ENCODE measurements around the gene TCF15.

Gene TCF15

DNA sequence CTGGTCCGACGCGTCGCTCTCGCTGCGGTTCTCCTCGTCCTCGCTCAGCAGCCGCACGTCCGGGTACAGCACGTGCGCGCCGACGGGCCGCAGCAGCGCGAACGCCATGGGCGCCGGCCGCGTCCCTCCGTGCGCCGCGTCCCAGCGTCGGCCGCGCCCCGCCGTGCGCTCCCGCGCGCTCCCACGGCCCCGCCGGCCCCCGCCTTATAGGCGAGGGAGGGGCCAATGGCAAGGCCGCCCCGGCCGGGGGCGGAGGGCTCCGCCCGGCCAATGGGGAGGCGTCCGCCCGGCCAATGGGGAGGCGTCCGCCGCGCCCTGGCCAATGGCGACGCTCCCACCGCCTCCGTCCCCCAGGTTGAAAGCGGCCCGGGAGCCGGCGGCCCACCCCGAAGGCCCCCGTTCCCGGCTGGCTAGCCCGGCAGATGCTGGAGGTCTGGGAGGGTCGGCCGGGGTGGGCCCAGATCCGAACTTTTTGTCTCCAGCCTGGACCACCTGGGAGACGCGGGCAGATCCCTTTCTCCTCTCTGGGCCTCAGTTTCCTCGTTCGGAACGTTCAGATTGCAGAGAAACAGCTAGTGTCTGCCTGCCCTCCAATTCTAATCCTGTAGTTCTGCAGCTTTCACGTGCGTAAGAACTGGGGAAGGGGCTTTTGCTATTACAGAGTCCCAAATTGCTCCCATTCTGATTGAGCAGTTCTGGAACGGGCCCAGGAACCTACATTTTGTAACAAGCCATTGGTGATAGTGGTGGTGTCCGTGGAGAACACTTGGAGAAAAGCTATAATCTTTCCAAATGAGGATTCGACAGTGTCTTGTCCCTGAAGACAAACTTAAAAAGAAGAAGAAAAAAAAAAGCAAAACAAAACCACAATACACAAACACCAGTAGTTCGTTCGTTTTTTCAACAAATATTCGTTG, at the start of gene TCF15:
Gene TCF15 (minus strand): TSS at position 180 of the 917 bp plus-strand sequence. CDS start 72 bp downstream, at position 108.
- FAIRE-seq (no peak), DNase-seq (ENCODE audit: insufficient read length, low spot score) (peak; percentile 89)
- no peak for TF ChIP-seq CTCF (IDR thresholded peaks at IDR 0.05; ENCODE audit: insufficient read depth, missing control alignments)

GRCh38 chr20:658731-659291, 48.7 kb upstream of the TCF15 start:
- FAIRE-seq (no peak), DNase-seq (ENCODE audit: insufficient read length, low spot score) (no peak)
- no peak for TF ChIP-seq CTCF (IDR thresholded peaks at IDR 0.05; ENCODE audit: insufficient read depth, missing control alignments)

- no peak for DNase-seq (ENCODE audit: insufficient read length, low spot score)
- TF ChIP-seq CTCF (IDR thresholded peaks at IDR 0.05; ENCODE audit: insufficient read depth, missing control alignments), result no peak
- FAIRE-seq, result no peak
These were observed 48.1 kb upstream of the TCF15 start for GRCh38 chr20:658202-658601.

GRCh38 chr20:655726-656624, 45.9 kb upstream of the TCF15 start:
- no peak for TF ChIP-seq CTCF (IDR thresholded peaks at IDR 0.05; ENCODE audit: insufficient read depth, missing control alignments)
- DNase-seq (ENCODE audit: insufficient read length, low spot score) (no peak), FAIRE-seq (no peak)

GRCh38 chr20:654417-654750, 44.3 kb upstream of the TCF15 start:
- FAIRE-seq (no peak), DNase-seq (ENCODE audit: insufficient read length, low spot score) (no peak)
- TF ChIP-seq CTCF (IDR thresholded peaks at IDR 0.05; ENCODE audit: insufficient read depth, missing control alignments), result no peak

- DNase-seq (ENCODE audit: insufficient read length, low spot score) (no peak), FAIRE-seq (no peak)
- TF ChIP-seq CTCF (IDR thresholded peaks at IDR 0.05; ENCODE audit: insufficient read depth, missing control alignments), result no peak
These were observed 43.7 kb upstream of the TCF15 start for GRCh38 chr20:653590-654416.
